ENCODE results near the gene NANS.

DNA sequence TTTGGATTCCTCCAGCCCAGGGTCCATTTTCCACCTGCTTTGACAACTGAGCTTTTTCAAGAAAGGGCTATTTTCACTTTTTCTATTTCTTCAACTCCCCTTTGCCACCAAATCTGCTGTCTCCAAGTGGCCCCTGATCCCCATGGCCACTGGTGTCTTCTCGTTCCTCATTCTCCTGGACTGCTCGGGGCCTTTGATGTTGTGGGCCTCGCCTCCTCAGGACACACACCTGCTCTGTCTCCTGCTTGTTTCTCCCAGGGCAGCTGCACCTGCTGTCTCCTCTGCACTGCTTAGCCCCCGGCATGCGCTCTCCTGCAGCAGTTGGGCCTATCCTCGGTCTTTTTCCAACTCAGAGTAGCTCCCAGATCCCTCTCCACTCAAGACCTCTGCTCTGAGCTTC is 16.3 kb upstream of the NANS start:
- TF ChIP-seq, protein P1, sequence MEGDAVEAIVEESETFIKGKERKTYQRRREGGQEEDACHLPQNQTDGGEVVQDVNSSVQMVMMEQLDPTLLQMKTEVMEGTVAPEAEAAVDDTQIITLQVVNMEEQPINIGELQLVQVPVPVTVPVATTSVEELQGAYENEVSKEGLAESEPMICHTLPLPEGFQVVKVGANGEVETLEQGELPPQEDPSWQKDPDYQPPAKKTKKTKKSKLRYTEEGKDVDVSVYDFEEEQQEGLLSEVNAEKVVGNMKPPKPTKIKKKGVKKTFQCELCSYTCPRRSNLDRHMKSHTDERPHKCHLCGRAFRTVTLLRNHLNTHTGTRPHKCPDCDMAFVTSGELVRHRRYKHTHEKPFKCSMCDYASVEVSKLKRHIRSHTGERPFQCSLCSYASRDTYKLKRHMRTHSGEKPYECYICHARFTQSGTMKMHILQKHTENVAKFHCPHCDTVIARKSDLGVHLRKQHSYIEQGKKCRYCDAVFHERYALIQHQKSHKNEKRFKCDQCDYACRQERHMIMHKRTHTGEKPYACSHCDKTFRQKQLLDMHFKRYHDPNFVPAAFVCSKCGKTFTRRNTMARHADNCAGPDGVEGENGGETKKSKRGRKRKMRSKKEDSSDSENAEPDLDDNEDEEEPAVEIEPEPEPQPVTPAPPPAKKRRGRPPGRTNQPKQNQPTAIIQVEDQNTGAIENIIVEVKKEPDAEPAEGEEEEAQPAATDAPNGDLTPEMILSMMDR (IDR thresholded peaks at IDR 0.05; ENCODE audit: low read depth, low read length), result no peak
- no peak for TF ChIP-seq POLR2A (IDR thresholded peaks at IDR 0.05; ENCODE audit: extremely low read depth, insufficient read length)
- TF ChIP-seq, protein P2, sequence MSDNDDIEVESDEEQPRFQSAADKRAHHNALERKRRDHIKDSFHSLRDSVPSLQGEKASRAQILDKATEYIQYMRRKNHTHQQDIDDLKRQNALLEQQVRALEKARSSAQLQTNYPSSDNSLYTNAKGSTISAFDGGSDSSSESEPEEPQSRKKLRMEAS (IDR thresholded peaks at IDR 0.05; ENCODE audit: low read depth, low read length), result no peak

Data from NB4 (cell line).